ENCODE data around the gene BRMS1L.
"Not testable (repeated sequence)": the region's sequence is repeated elsewhere in the genome, so short reads cannot be mapped to it uniquely, and the experiment has no call there.

- TF ChIP-seq POLR2AphosphoS5 (IDR thresholded peaks at IDR 0.05); SMC3 (conservative IDR thresholded peaks at IDR 0.05; ENCODE audit: poor library complexity); EZH2 (IDR thresholded peaks at IDR 0.05; ENCODE audit: borderline replicate concordance, insufficient read depth, low read length, poor library complexity, severe bottlenecking); RAD21 (conservative IDR thresholded peaks at IDR 0.05): not testable (repeated sequence)
- TF ChIP-seq, protein P1, sequence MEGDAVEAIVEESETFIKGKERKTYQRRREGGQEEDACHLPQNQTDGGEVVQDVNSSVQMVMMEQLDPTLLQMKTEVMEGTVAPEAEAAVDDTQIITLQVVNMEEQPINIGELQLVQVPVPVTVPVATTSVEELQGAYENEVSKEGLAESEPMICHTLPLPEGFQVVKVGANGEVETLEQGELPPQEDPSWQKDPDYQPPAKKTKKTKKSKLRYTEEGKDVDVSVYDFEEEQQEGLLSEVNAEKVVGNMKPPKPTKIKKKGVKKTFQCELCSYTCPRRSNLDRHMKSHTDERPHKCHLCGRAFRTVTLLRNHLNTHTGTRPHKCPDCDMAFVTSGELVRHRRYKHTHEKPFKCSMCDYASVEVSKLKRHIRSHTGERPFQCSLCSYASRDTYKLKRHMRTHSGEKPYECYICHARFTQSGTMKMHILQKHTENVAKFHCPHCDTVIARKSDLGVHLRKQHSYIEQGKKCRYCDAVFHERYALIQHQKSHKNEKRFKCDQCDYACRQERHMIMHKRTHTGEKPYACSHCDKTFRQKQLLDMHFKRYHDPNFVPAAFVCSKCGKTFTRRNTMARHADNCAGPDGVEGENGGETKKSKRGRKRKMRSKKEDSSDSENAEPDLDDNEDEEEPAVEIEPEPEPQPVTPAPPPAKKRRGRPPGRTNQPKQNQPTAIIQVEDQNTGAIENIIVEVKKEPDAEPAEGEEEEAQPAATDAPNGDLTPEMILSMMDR (IDR thresholded peaks at IDR 0.05; ENCODE audit: poor library complexity, severe bottlenecking): not testable (repeated sequence)
Observed at GRCh38 chr14:35841704-35842103, 15.6 kb downstream of the BRMS1L start.

Data from neural cell (in vitro differentiated cells).